ENCODE measurements around the gene PITRM1. TPM values are rescaled to one million over a fixed set of nuclear protein-coding genes. Genes with fewer than 3 reads are reported as not detected.
A peak's percentile ranks its signal among the peaks of the same experiment; 100 is the strongest.

The PITRM1 gene
- total RNA-seq, 2 donors from 2014 or later, result 47.7 to 103 TPM

DNA sequence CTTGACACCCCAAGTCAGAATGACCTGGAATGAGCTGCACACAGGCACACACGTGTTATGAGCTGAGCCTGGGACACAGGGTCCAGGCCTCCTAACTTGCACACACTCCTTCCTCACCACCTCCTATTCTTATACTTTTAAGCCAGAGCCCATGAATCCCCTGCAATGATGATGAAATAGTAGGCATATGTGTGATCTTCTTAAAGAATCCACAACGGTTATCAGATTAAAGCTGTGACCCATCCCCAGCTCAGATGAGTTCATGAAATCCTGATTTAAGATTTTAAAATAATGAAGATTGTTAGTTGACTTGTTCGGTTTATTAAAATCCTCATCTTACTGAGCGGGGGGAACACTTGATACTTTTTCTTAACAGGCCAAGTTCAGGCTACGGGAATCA, 38.6 kb downstream of the PITRM1 start:
- Histone ChIP-seq H3K27me3 (replicated peaks; ENCODE audit: insufficient read depth) (no peaks in the 10 kb centered on the region), H3K36me3 (peaks cover 6 to 12% of the 10 kb centered on the region in 2 donors), H3K27ac (no peak overlapping the region), H3K4me3 (no peak overlapping the region), H3K9me3 (no peaks in the 10 kb centered on the region), H3K4me1 (replicated peaks) (no peaks in the 10 kb centered on the region)
- no peak for DNase-seq (ENCODE audit: low spot score)
- TF ChIP-seq POLR2AphosphoS5 (IDR thresholded peaks at IDR 0.05), result no peak
- TF ChIP-seq, protein P1, sequence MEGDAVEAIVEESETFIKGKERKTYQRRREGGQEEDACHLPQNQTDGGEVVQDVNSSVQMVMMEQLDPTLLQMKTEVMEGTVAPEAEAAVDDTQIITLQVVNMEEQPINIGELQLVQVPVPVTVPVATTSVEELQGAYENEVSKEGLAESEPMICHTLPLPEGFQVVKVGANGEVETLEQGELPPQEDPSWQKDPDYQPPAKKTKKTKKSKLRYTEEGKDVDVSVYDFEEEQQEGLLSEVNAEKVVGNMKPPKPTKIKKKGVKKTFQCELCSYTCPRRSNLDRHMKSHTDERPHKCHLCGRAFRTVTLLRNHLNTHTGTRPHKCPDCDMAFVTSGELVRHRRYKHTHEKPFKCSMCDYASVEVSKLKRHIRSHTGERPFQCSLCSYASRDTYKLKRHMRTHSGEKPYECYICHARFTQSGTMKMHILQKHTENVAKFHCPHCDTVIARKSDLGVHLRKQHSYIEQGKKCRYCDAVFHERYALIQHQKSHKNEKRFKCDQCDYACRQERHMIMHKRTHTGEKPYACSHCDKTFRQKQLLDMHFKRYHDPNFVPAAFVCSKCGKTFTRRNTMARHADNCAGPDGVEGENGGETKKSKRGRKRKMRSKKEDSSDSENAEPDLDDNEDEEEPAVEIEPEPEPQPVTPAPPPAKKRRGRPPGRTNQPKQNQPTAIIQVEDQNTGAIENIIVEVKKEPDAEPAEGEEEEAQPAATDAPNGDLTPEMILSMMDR (IDR thresholded peaks at IDR 0.05), result no peak
- intact Hi-C loops (cut with DNase I), result no loop called here
- 75% methylated on average over 5 of the region's 5 CpGs for WGBS

DNA sequence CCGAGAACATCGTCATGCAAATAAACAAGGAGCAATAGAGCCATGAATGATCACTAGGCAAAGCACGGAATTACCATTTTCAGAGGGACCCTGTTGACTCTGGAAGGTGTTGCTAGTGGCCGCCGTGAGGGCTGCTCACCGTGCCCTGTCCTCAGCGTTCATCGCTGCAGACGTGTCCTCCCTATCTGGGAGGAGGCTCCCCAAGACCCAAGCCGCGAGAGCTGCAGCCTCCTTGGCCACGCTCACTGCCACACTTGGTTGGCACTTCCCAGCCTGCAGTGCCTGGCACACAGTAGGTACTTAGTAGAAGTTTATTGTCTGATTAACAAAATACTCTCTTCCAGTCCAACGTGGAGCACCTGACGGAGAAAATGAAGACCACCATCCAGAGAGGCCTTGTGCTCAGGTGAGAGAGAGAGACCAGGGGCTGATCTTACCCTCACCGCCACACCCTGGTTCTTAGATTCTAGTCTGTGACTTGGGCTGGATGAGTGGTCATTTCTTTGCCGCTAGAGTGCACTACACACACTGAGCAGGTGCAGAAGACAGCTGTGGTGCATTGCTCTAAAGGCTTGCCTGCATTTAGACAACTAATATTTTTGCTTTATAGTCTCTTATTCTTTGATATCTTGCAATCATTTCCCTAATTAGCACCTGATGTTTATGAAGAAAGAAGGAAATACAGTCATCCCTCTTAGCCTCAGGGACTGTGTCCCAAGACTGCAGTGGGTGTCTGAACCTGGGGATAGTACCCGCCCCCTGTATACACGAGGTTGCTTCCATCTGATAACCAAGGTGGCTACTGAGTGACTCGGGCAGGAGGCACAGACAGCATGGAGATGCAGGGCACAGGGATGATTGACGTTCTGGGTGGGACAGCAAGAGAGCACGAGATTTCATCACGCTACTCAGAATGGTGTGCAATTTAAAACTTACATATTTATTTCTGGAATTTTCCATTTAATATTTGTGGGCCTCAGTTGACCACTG, 40.3 kb downstream of the PITRM1 start:
- Histone ChIP-seq H3K4me3 (no peak overlapping the region), H3K27me3 (replicated peaks; ENCODE audit: insufficient read depth) (no peaks in the 10 kb centered on the region), H3K4me1 (replicated peaks) (no peaks in the 10 kb centered on the region), H3K36me3 (no peaks in the 10 kb centered on the region), H3K27ac (no peak overlapping the region), H3K9me3 (no peaks in the 10 kb centered on the region)
- DNase-seq (ENCODE audit: low spot score), result no peak
- intact Hi-C loops (cut with DNase I), result no loop called here
- TF ChIP-seq POLR2A (IDR thresholded peaks at IDR 0.05), result no peak
- TF ChIP-seq, protein P1 (IDR thresholded peaks at IDR 0.05), result no peak
- TF ChIP-seq POLR2AphosphoS5 (IDR thresholded peaks at IDR 0.05), result no peak
- 89% methylated on average over 22 of the region's 22 CpGs for WGBS

DNA sequence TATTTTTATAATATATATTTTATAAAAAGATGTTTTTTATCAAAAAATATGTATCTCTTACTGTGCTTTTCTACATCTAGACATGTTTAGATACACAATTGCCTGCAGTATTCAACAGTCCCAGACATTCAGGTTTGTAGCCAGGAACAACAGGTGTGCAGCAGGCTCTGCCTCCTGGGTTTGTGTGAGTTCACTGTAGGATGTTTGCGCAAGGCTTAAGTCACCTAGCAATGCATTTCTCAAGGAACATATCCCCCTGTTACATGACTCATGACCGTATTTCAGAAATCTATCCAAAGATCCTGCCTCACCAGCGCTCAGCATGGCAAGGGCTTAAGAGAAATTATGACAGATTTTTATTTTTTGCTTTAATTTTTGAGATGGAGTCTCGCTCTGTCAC, 41.5 kb downstream of the PITRM1 start:
- 71% methylated on average over 4 of the region's 4 CpGs for WGBS
- no peaks in the 10 kb centered on the region for H3K4me1 ChIP-seq (replicated peaks)
- intact Hi-C loops (cut with DNase I), result no loop called here
- no peak overlapping the region for H3K4me3 ChIP-seq
- no peaks in the 10 kb centered on the region for H3K36me3 ChIP-seq
- no peak overlapping the region for H3K27ac ChIP-seq
- DNase-seq (ENCODE audit: low spot score), result peak; percentile 39
- TF ChIP-seq, protein P1 (IDR thresholded peaks at IDR 0.05), result no peak
- peak; percentile 60 for TF ChIP-seq POLR2AphosphoS5 (IDR thresholded peaks at IDR 0.05)
- H3K9me3 ChIP-seq, result no peaks in the 10 kb centered on the region
- H3K27me3 ChIP-seq (replicated peaks; ENCODE audit: insufficient read depth), result no peaks in the 10 kb centered on the region

DNA sequence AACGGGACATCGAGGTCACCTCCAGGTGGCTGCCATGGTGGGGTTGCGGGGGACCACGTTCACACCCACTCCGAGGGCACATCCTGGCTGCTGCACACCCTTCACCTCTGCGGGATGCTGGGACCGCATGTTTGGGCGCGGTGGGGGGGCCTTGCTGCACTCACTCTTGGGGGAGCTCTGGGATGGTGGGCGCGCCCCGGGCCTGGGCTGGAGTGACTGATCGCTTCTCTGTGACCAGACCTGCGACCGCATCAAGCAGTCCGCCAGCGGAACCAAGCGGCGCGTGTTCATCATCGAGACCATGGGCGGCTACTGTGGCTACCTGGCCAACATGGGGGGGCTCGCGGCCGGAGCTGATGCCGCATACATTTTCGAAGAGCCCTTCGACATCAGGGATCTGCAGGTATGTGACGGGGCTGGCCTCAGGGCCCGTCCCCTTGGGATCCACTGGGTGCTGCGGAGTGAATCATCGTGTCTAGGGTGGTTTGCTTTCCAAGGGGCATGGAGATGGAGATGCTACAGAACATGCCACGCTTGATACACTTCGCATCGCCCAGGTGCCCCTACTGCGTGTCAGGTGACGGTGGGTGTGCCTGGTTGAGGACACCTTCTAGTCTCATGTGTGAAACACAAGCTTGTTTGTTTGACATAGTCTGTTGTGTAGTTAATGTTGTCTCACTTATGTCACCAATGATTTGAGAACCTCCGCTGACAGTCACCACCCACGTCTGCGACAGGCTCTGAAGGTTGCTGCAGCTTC, 42.8 kb downstream of the PITRM1 start:
- TF ChIP-seq POLR2AphosphoS5 (IDR thresholded peaks at IDR 0.05), result no peak
- no peak for TF ChIP-seq POLR2A (IDR thresholded peaks at IDR 0.05)
- TF ChIP-seq, protein P1 (IDR thresholded peaks at IDR 0.05), result no peak
- no peaks in the 10 kb centered on the region for H3K27me3 ChIP-seq (replicated peaks; ENCODE audit: insufficient read depth)
- intact Hi-C loops (cut with DNase I), result no loop called here
- no peak overlapping the region for H3K4me3 ChIP-seq
- H3K4me1 ChIP-seq (replicated peaks), result no peaks in the 10 kb centered on the region
- 90% methylated on average over 36 of the region's 40 CpGs for WGBS
- H3K27ac ChIP-seq, result no peak overlapping the region
- no peaks in the 10 kb centered on the region for H3K36me3 ChIP-seq
- DNase-seq (ENCODE audit: low spot score), result no peak
- H3K9me3 ChIP-seq, result no peaks in the 10 kb centered on the region
